Common myeloid progenitor, CD34-positive (primary cell): Measurements from ENCODE around the gene ASCC2.

ENCODE experiments used
- CTCF ChIA-PET: fragments of 350-600 bp; sonication (Branson Sonifier 250); formaldehyde crosslinking; loops from one replicate; lab custom pipeline; 2021; ENCODE audit warnings: antibody characterized with exemption; lab: Charles Lee
- POLR2A ChIA-PET: fragments of 350-600 bp; sonication (Branson Sonifier 250); formaldehyde crosslinking; loops from one replicate; lab custom pipeline; 2021; ENCODE audit warnings: antibody characterized with exemption; lab: Charles Lee
- DNase-seq, 3 donors: peaks; one replicate each; pipeline versions ENCODE4 v3.0.0 to v3.0.0-alpha.2; 2013
- H3K27ac ChIP-seq, 2 experiments: 1 replicate in 1 of 2; 2 replicates in 1 of 2; pipeline ENCODE4 v1.7.0; 2013; ENCODE audit warnings: inconsistent platforms in 2 of 2, low read length in 2 of 2, mild to moderate bottlenecking in 2 of 2, low read depth in 1 of 2, moderate library complexity in 1 of 2; ENCODE audit not compliant: severe bottlenecking in 2 of 2, insufficient read depth in 1 of 2, poor library complexity in 1 of 2
- H3K27me3 ChIP-seq, 5 experiments: replicated peaks in 2 of 5; 1 replicate in 3 of 5; 2 replicates in 2 of 5; pipeline versions ENCODE4 v1.6.1 to v1.7.0; 2013; ENCODE audit warnings: low read length in 4 of 5, mild to moderate bottlenecking in 2 of 5, moderate library complexity in 2 of 5, inconsistent platforms in 1 of 5; ENCODE audit not compliant: insufficient read depth in 5 of 5, control insufficient read depth in 4 of 5
- H3K36me3 ChIP-seq, 4 experiments: 1 replicate in 2 of 4; 2 replicates in 2 of 4; pipeline versions ENCODE4 v1.6.1 to v1.7.0; 2013; ENCODE audit warnings: low read length in 3 of 4, control low read depth in 1 of 4, mild to moderate bottlenecking in 1 of 4; ENCODE audit not compliant: control insufficient read depth in 4 of 4, insufficient read depth in 4 of 4
- H3K4me1 ChIP-seq, 4 experiments: 1 replicate in 3 of 4; 2 replicates in 1 of 4; pipeline versions ENCODE4 v1.6.1 to v1.7.1; 2013; ENCODE audit warnings: low read length in 3 of 4, mild to moderate bottlenecking in 3 of 4, control low read depth in 1 of 4, inconsistent platforms in 1 of 4, moderate library complexity in 1 of 4; ENCODE audit not compliant: control insufficient read depth in 4 of 4, insufficient read depth in 4 of 4; ENCODE audit errors: control extremely low read depth in 1 of 4
- H3K4me3 ChIP-seq, 7 experiments: 1 replicate in 4 of 7; 2 replicates in 3 of 7; pipeline versions ENCODE4 v1.5.1 to v1.7.0; 2013; ENCODE audit warnings: mild to moderate bottlenecking in 7 of 7, low read length in 6 of 7, moderate library complexity in 6 of 7, inconsistent platforms in 2 of 7, low read depth in 2 of 7, control low read depth in 1 of 7; ENCODE audit not compliant: insufficient read depth in 4 of 7, control insufficient read depth in 1 of 7; ENCODE audit errors: extremely low read depth in 1 of 7
- H3K9me3 ChIP-seq, 5 experiments: 1 replicate in 4 of 5; 2 replicates in 1 of 5; pipeline versions ENCODE4 v1.6.1 to v1.7.1; 2013; ENCODE audit warnings: low read length in 4 of 5, mild to moderate bottlenecking in 2 of 5, inconsistent platforms in 1 of 5, low read depth in 1 of 5, moderate library complexity in 1 of 5; ENCODE audit not compliant: control insufficient read depth in 4 of 5, insufficient read depth in 2 of 5; ENCODE audit errors: control extremely low read depth in 1 of 5
- WGBS: methylation state at CpG from one replicate; pipeline ENCODE4 v1.1.5; 2013; ENCODE audit not compliant: insufficient coverage; 5-methylcytosine and 5-hydroxymethylcytosine counted together

Gene ASCC2

GRCh38 chr22:29747832-29748231, 90.2 kb downstream of the ASCC2 start:
- Histone ChIP-seq H3K4me1 (peaks cover 0 to 14% (median 0%) of the 10 kb centered on the region in 4 experiments), H3K36me3 (peaks cover 0 to 29% (median 11%) of the 10 kb centered on the region in 4 experiments), H3K27ac (no peak overlapping the region), H3K9me3 (no peaks in the 10 kb centered on the region), H3K27me3 (no peaks in the 10 kb centered on the region), H3K4me3 (no peak overlapping the region)
- DNase-seq: no peak
- POLR2A ChIA-PET: no interaction called here
- WGBS: 95% methylated on average over 7 of the region's 7 CpGs
- CTCF ChIA-PET: no interaction called here

- H3K27me3 ChIP-seq: no peaks in the 10 kb centered on the region
- no peak overlapping the region for H3K4me3 ChIP-seq
- H3K4me1 ChIP-seq: peaks cover 0 to 6% (median 1%) of the 10 kb centered on the region in 4 experiments
- no peaks in the 10 kb centered on the region for H3K9me3 ChIP-seq
- peaks cover 0 to 43% (median 11%) of the 10 kb centered on the region in 4 experiments for H3K36me3 ChIP-seq
- ChIA-PET CTCF (interaction anchor here (1.1 kb wide), 1 partner anchor 11 kb away, joined by 3 read pairs; no protein-coding TSS in a partner anchor), POLR2A (no interaction called here)
- DNase-seq: no peak
- no peak overlapping the region for H3K27ac ChIP-seq
- WGBS: 95% methylated on average over 2 of the region's 8 CpGs
These were observed 93.2 kb downstream of the ASCC2 start for GRCh38 chr22:29744902-29745301.

GRCh38 chr22:29742326-29742725, 95.7 kb downstream of the ASCC2 start:
- H3K27ac ChIP-seq: no peak overlapping the region
- WGBS: 33% methylated on average over 7 of the region's 13 CpGs
- POLR2A ChIA-PET: interaction anchor here (1.5 kb wide), 1 partner anchor 9 kb away, joined by 7 read pairs; no protein-coding TSS in a partner anchor
- peaks cover 0 to 50% (median 10%) of the 10 kb centered on the region in 4 experiments for H3K36me3 ChIP-seq
- H3K9me3 ChIP-seq: no peaks in the 10 kb centered on the region
- DNase-seq: peak in 2 of 3 donors; percentile 31 to 47
- CTCF ChIA-PET: interaction anchor here (1.0 to 2.5 kb wide), 4 partner anchors 8 to 53 kb away, joined by 3 to 13 read pairs (median 4); no protein-coding TSS in a partner anchor
- H3K4me3 ChIP-seq: no peak overlapping the region
- H3K4me1 ChIP-seq: peaks cover 0 to 6% (median 1%) of the 10 kb centered on the region in 4 experiments
- no peaks in the 10 kb centered on the region for H3K27me3 ChIP-seq

GRCh38 chr22:29741926-29742325, 96.1 kb downstream of the ASCC2 start:
- CTCF ChIA-PET: interaction anchor here (1.0 to 2.5 kb wide), 5 partner anchors 8 to 52 kb away, joined by 3 to 13 read pairs (median 4); no protein-coding TSS in a partner anchor

GRCh38 chr22:29740216-29740615, 97.9 kb downstream of the ASCC2 start:
- Histone ChIP-seq H3K27me3 (no peaks in the 10 kb centered on the region), H3K36me3 (peaks cover 0 to 37% (median 16%) of the 10 kb centered on the region in 4 experiments), H3K9me3 (no peaks in the 10 kb centered on the region), H3K27ac (no peak overlapping the region), H3K4me3 (no peak overlapping the region), H3K4me1 (peaks cover 0 to 12% (median 2%) of the 10 kb centered on the region in 4 experiments)
- ChIA-PET CTCF (interaction anchor here (0.8 to 1.9 kb wide), 3 partner anchors 11 to 265 kb away, joined by 3 to 5 read pairs (median 3); no protein-coding TSS in a partner anchor), POLR2A (no interaction called here)
- 95% methylated on average over 4 of the region's 5 CpGs for WGBS
- DNase-seq: no peak

More at GRCh38 chr22:29741926-29742325, 96.1 kb downstream of the ASCC2 start:
- POLR2A ChIA-PET: interaction anchor here (1.5 kb wide), 1 partner anchor 8 kb away, joined by 7 read pairs; no protein-coding TSS in a partner anchor
- WGBS: 100% methylated on average over 1 of the region's 2 CpGs
- Histone ChIP-seq H3K4me3 (no peak overlapping the region), H3K36me3 (peaks cover 0 to 46% (median 10%) of the 10 kb centered on the region in 4 experiments), H3K4me1 (peaks cover 0 to 6% (median 1%) of the 10 kb centered on the region in 4 experiments), H3K9me3 (no peaks in the 10 kb centered on the region), H3K27ac (no peak overlapping the region), H3K27me3 (no peaks in the 10 kb centered on the region)
- no peak for DNase-seq

GRCh38 chr22:29739346-29739875, 98.7 kb downstream of the ASCC2 start:
- no peak for DNase-seq
- Histone ChIP-seq H3K27me3 (no peaks in the 10 kb centered on the region), H3K36me3 (peaks cover 0 to 33% (median 16%) of the 10 kb centered on the region in 4 experiments), H3K4me3 (no peak overlapping the region), H3K27ac (no peak overlapping the region), H3K4me1 (peaks cover 0 to 20% (median 6%) of the 10 kb centered on the region in 4 experiments), H3K9me3 (no peaks in the 10 kb centered on the region)
- WGBS: 99% methylated on average over 17 of the region's 17 CpGs
- ChIA-PET CTCF (interaction anchor here (0.7 to 1.9 kb wide), 4 partner anchors 12 to 266 kb away, joined by 3 to 5 read pairs (median 3); no protein-coding TSS in a partner anchor), POLR2A (no interaction called here)
